Lung (tissue), 12 donors: ENCODE measurements around the gene COL18A1. TPM values are rescaled to one million over a fixed set of nuclear protein-coding genes. Genes with fewer than 3 reads are reported as not detected.
A peak's percentile ranks its signal among the peaks of the same experiment; 100 is the strongest.

ENCODE experiments used
- ATAC-seq: fragments of 200-7000 bp; cut with Tn5 transposase; one replicate; pipeline ENCODE4 v1.9.1; 2020; ENCODE audit warnings: moderate number of reproducible peaks; ENCODE audit not compliant: insufficient read depth, low FRiP score
- DNase-seq, 3 donors: peaks; one replicate each; pipeline ENCODE4 v3.0.0-alpha.2; 2013 to 2017
- H3K27ac ChIP-seq, 2 donors: one replicate each; pipeline ENCODE4 v1.5.1; 2013; ENCODE audit warnings: mild to moderate bottlenecking in 2 of 2, moderate library complexity in 2 of 2, control low read depth in 1 of 2, inconsistent platforms in 1 of 2, low read depth in 1 of 2, low read length in 1 of 2
- H3K27me3 ChIP-seq, 3 donors: one replicate each; pipeline ENCODE4 v1.5.1; 2013; ENCODE audit warnings: low read length in 2 of 3; ENCODE audit not compliant: control insufficient read depth in 3 of 3, insufficient read depth in 3 of 3
- H3K36me3 ChIP-seq, 4 donors: one replicate each; pipeline ENCODE4 v1.5.1; 2013; ENCODE audit warnings: low read length in 4 of 4, mild to moderate bottlenecking in 1 of 4, moderate library complexity in 1 of 4; ENCODE audit not compliant: control insufficient read depth in 4 of 4, insufficient read depth in 4 of 4
- H3K4me1 ChIP-seq, 5 donors: one replicate each; pipeline ENCODE4 v1.5.1; 2013; ENCODE audit warnings: low read length in 5 of 5, mild to moderate bottlenecking in 2 of 5, moderate library complexity in 1 of 5; ENCODE audit not compliant: control insufficient read depth in 5 of 5, insufficient read depth in 5 of 5
- H3K4me3 ChIP-seq: one replicate; pipeline ENCODE4 v1.5.1; 2013; ENCODE audit warnings: mild to moderate bottlenecking, control low read depth, moderate library complexity
- H3K9ac ChIP-seq, 2 donors: one replicate each; pipeline ENCODE4 v1.5.1; 2013; ENCODE audit warnings: low read length in 2 of 2, control low read depth in 1 of 2; ENCODE audit not compliant: insufficient read depth in 1 of 2
- H3K9me3 ChIP-seq, 4 donors: one replicate each; pipeline ENCODE4 v1.5.1; 2013; ENCODE audit warnings: low read length in 3 of 4, mild to moderate bottlenecking in 1 of 4, moderate library complexity in 1 of 4; ENCODE audit not compliant: control insufficient read depth in 4 of 4, insufficient read depth in 3 of 4
- CTCF ChIP-seq: IDR thresholded peaks from 2 replicates; pipeline ENCODE4 v1.5.1; 2012; ENCODE audit warnings: mild to moderate bottlenecking; ENCODE audit errors: control extremely low read depth, extremely low read depth
- WGBS, 2 donors: extraction: QIAGEN DNeasy Blood & Tissue Kit; methylation state at CpG; one replicate each; pipeline ENCODE4 v1.1.7; 2013; 5-methylcytosine and 5-hydroxymethylcytosine counted together
- polyA plus RNA-seq, 2 donors: library from polyadenylated mRNA; stranded (reverse); fragments of 200-250 nt; gene quantifications; one replicate each; pipeline ENCODE4 v1.2.1, GENCODE V29; 2013
- total RNA-seq, 2 donors: library from RNA; depleted of rRNA in 1 of 2; stranded (reverse); fragments of >200 nt in 1 of 2; gene quantifications; one replicate each; pipeline ENCODE4 v1.2.1, GENCODE V29; 2014 to 2021
- donor health status: control.
- donor health status: control.
- donor health status: Bipolar disorder and iron deficiency.
- donor health status: healthy.
- donor health status: DM: yes; HTN: yes; CAD: no.

The COL18A1 gene
- total and polyA plus RNA-seq, 4 donors: 42.7 to 102 (median 45.8) TPM

GRCh38 chr21:45545691-45546531 lies 140.9 kb downstream of the COL18A1 start:
- Histone ChIP-seq H3K4me3 (no peak overlapping the region), H3K27me3 (no peaks in the 10 kb centered on the region), H3K9ac (no peak overlapping the region), H3K9me3 (no peaks in the 10 kb centered on the region), H3K27ac (no peak overlapping the region), H3K36me3 (no peaks in the 10 kb centered on the region), H3K4me1 (peaks cover 0 to 19% (median 10%) of the 10 kb centered on the region in 5 donors)
- peak in 1 of 3 donors; percentile 9 for DNase-seq
- TF ChIP-seq CTCF: no peak
- 90 to 95% methylated on average over 22 of the region's 22 CpGs for WGBS, 2 donors
- no peak for ATAC-seq

GRCh38 chr21:45546636-45547544 lies 141.9 kb downstream of the COL18A1 start:
- H3K4me3 ChIP-seq: no peak overlapping the region
- DNase-seq (peak; percentile 37 to 54 (median 52)), ATAC-seq (no peak)
- WGBS, 2 donors: 75 to 77% methylated on average over 16 of the region's 16 CpGs
- no peak for TF ChIP-seq CTCF
- no peaks in the 10 kb centered on the region for H3K27me3 ChIP-seq
- H3K4me1 ChIP-seq: peaks cover 0 to 19% (median 4%) of the 10 kb centered on the region in 5 donors
- H3K9me3 ChIP-seq: no peaks in the 10 kb centered on the region
- H3K27ac ChIP-seq: no peak overlapping the region
- H3K9ac ChIP-seq: no peak overlapping the region
- no peaks in the 10 kb centered on the region for H3K36me3 ChIP-seq

GRCh38 chr21:45547545-45547900 lies 142.6 kb downstream of the COL18A1 start:
- Histone ChIP-seq H3K9ac (no peak overlapping the region), H3K27me3 (no peaks in the 10 kb centered on the region), H3K4me3 (no peak overlapping the region), H3K4me1 (peaks cover 0 to 19% (median 4%) of the 10 kb centered on the region in 5 donors), H3K27ac (no peak overlapping the region), H3K9me3 (no peaks in the 10 kb centered on the region), H3K36me3 (no peaks in the 10 kb centered on the region)
- 68 to 85% methylated on average over 3 of the region's 3 CpGs for WGBS, 2 donors
- TF ChIP-seq CTCF: no peak
- DNase-seq: no peak
- no peak for ATAC-seq
